ENCODE data around the gene ITGA5.

GRCh38 chr12:54404061-54405004, 14.7 kb downstream of the ITGA5 start:
- no peak for TF ChIP-seq EZH2 (IDR thresholded peaks at IDR 0.05; ENCODE audit: insufficient read depth, poor library complexity, severe bottlenecking)
- no peak for TF ChIP-seq EZH2phosphoT487 (IDR thresholded peaks at IDR 0.05; ENCODE audit: insufficient read depth, low read depth)
